Amniotic epithelial cell (primary cell): ENCODE data around the gene NAA11.
"Not testable (repeated sequence)": the region's sequence is repeated elsewhere in the genome, so short reads cannot be mapped to it uniquely, and the experiment has no call there.

Experiments used
- DNase-seq: peaks from one replicate; pipeline ENCODE4 v3.0.0-alpha.2; 2010; ENCODE audit warnings: low read depth

NAA11 gene

GRCh38 chr4:79308137-79308536, 17.7 kb downstream of the NAA11 start:
- no peak for DNase-seq

- no peak for DNase-seq
Measured at GRCh38 chr4:79306795-79307194, 19.1 kb downstream of the NAA11 start.

GRCh38 chr4:79300280-79300679, 25.6 kb downstream of the NAA11 start:
- DNase-seq, result no peak

- no peak for DNase-seq
Measured at GRCh38 chr4:79298484-79298883, 27.4 kb downstream of the NAA11 start.

- DNase-seq, result no peak
Measured at GRCh38 chr4:79298027-79298426, 27.8 kb downstream of the NAA11 start.

GRCh38 chr4:79297479-79297878, 28.4 kb downstream of the NAA11 start:
- DNase-seq, result no peak

GRCh38 chr4:79296768-79297428, 29.0 kb downstream of the NAA11 start:
- DNase-seq, result no peak

GRCh38 chr4:79295086-79295485, 30.8 kb downstream of the NAA11 start:
- no peak for DNase-seq

GRCh38 chr4:79294064-79294463, 31.8 kb downstream of the NAA11 start:
- peak; percentile 0 for DNase-seq

GRCh38 chr4:79292008-79292407, 33.9 kb downstream of the NAA11 start:
- DNase-seq, result no peak

GRCh38 chr4:79290376-79290775, 35.5 kb downstream of the NAA11 start:
- no peak for DNase-seq

- no peak for DNase-seq
Measured at GRCh38 chr4:79288185-79288584, 37.7 kb downstream of the NAA11 start.

GRCh38 chr4:79287718-79288117, 38.1 kb downstream of the NAA11 start:
- no peak for DNase-seq

- no peak for DNase-seq
Measured at GRCh38 chr4:79287076-79287475, 38.8 kb downstream of the NAA11 start.

GRCh38 chr4:79281566-79282359, 44.1 kb downstream of the NAA11 start:
- DNase-seq, result no peak

- not testable (repeated sequence) for DNase-seq
Measured at GRCh38 chr4:79277467-79277866, 48.4 kb downstream of the NAA11 start.

- DNase-seq, result no peak
Measured at GRCh38 chr4:79273915-79274314, 51.9 kb downstream of the NAA11 start.

- DNase-seq, result no peak
Measured at GRCh38 chr4:79272761-79273160, 53.1 kb downstream of the NAA11 start.

GRCh38 chr4:79272126-79272525, 53.7 kb downstream of the NAA11 start:
- DNase-seq, result no peak

- DNase-seq, result no peak
Measured at GRCh38 chr4:79267671-79268070, 58.2 kb downstream of the NAA11 start.
